Neural progenitor cell (in vitro differentiated cells): ENCODE results near the gene NEU4.

Experiments used
- CTCF ChIP-seq: fragments of 200-600 bp; sonication (generic); IDR thresholded peaks from 2 replicates; pipeline ENCODE4 v1.5.1; 2017; ENCODE audit warnings: antibody characterized with exemption, mild to moderate bottlenecking
- EZH2 ChIP-seq: fragments of 200-600 bp; sonication (generic); IDR thresholded peaks from 2 replicates; pipeline ENCODE4 v1.6.1; 2017; ENCODE audit warnings: antibody characterized with exemption, mild to moderate bottlenecking, moderate library complexity

GRCh38 chr2:241810307-241811200 lies 1.6 kb downstream of the NEU4 start:
- TF ChIP-seq CTCF (no peak), EZH2 (no peak)
